ENCODE results near the gene PTPRD.

The PTPRD gene

GRCh38 chr9:8821910-8822666 lies 1790.7 kb downstream of the PTPRD start:
- no peak overlapping the region for H3K27ac ChIP-seq (ENCODE audit: low read depth, low read length)
- H3K36me3 ChIP-seq (ENCODE audit: low read length), result no peaks in the 10 kb centered on the region
- no peak for TF ChIP-seq EZH2phosphoT487 (conservative IDR thresholded peaks at IDR 0.05; ENCODE audit: low read length)
- TF ChIP-seq CTCF (IDR thresholded peaks at IDR 0.05; ENCODE audit: insufficient read depth, low read length, poor library complexity, severe bottlenecking), result no peak
- H3K9ac ChIP-seq (ENCODE audit: low read length), result no peak overlapping the region
- H3K4me2 ChIP-seq (ENCODE audit: low read depth, low read length, poor library complexity, severe bottlenecking), result no peak overlapping the region
- H3K9me3 ChIP-seq (ENCODE audit: insufficient read depth, low read length), result no peaks in the 10 kb centered on the region
- H3K27me3 ChIP-seq (ENCODE audit: low read length), result no peaks in the 10 kb centered on the region
- no peak overlapping the region for H3K4me3 ChIP-seq (ENCODE audit: insufficient read depth, low read length, poor library complexity, severe bottlenecking)
- H3K9me2 ChIP-seq (replicated peaks; ENCODE audit: insufficient read depth, low read length), result no peaks in the 10 kb centered on the region; the same call in 1 of the 2 replicates
- no peaks in the 10 kb centered on the region for H4K20me1 ChIP-seq (ENCODE audit: low read depth, low read length)
- H2AFZ ChIP-seq (ENCODE audit: low read depth, low read length, severe bottlenecking), result no peak overlapping the region
- no peaks in the 10 kb centered on the region for H3F3A ChIP-seq (ENCODE audit: insufficient read depth)
- no peaks in the 10 kb centered on the region for H3K79me2 ChIP-seq (ENCODE audit: insufficient read depth, low read length)

GRCh38 chr9:8817335-8817734 lies 1795.5 kb downstream of the PTPRD start:
- Histone ChIP-seq H4K20me1 (ENCODE audit: low read depth, low read length) (no peaks in the 10 kb centered on the region), H3K9ac (ENCODE audit: low read length) (no peak overlapping the region), H3K79me2 (ENCODE audit: insufficient read depth, low read length) (no peaks in the 10 kb centered on the region), H3K27me3 (ENCODE audit: low read length) (no peaks in the 10 kb centered on the region), H3K9me2 (replicated peaks; ENCODE audit: insufficient read depth, low read length) (no peaks in the 10 kb centered on the region; the same call in 1 of the 2 replicates), H3K27ac (ENCODE audit: low read depth, low read length) (no peak overlapping the region), H3K36me3 (ENCODE audit: low read length) (no peaks in the 10 kb centered on the region), H3K9me3 (ENCODE audit: insufficient read depth, low read length) (no peaks in the 10 kb centered on the region), H3K4me2 (ENCODE audit: low read depth, low read length, poor library complexity, severe bottlenecking) (no peak overlapping the region), H2AFZ (ENCODE audit: low read depth, low read length, severe bottlenecking) (no peak overlapping the region), H3K4me3 (ENCODE audit: insufficient read depth, low read length, poor library complexity, severe bottlenecking) (no peak overlapping the region), H3F3A (ENCODE audit: insufficient read depth) (no peaks in the 10 kb centered on the region)
- TF ChIP-seq CTCF (IDR thresholded peaks at IDR 0.05; ENCODE audit: insufficient read depth, low read length, poor library complexity, severe bottlenecking) (no peak), EZH2phosphoT487 (conservative IDR thresholded peaks at IDR 0.05; ENCODE audit: low read length) (no peak)

GRCh38 chr9:8816361-8816760 lies 1796.4 kb downstream of the PTPRD start:
- no peaks in the 10 kb centered on the region for H3K27me3 ChIP-seq (ENCODE audit: low read length)
- H3F3A ChIP-seq (ENCODE audit: insufficient read depth), result no peaks in the 10 kb centered on the region
- H3K4me2 ChIP-seq (ENCODE audit: low read depth, low read length, poor library complexity, severe bottlenecking), result no peak overlapping the region
- no peak overlapping the region for H3K27ac ChIP-seq (ENCODE audit: low read depth, low read length)
- H3K4me3 ChIP-seq (ENCODE audit: insufficient read depth, low read length, poor library complexity, severe bottlenecking), result no peak overlapping the region
- H4K20me1 ChIP-seq (ENCODE audit: low read depth, low read length), result no peaks in the 10 kb centered on the region
- H2AFZ ChIP-seq (ENCODE audit: low read depth, low read length, severe bottlenecking), result no peak overlapping the region
- H3K36me3 ChIP-seq (ENCODE audit: low read length), result no peaks in the 10 kb centered on the region
- no peaks in the 10 kb centered on the region for H3K79me2 ChIP-seq (ENCODE audit: insufficient read depth, low read length)
- H3K9me3 ChIP-seq (ENCODE audit: insufficient read depth, low read length), result no peaks in the 10 kb centered on the region
- TF ChIP-seq CTCF (IDR thresholded peaks at IDR 0.05; ENCODE audit: insufficient read depth, low read length, poor library complexity, severe bottlenecking) (no peak), EZH2phosphoT487 (conservative IDR thresholded peaks at IDR 0.05; ENCODE audit: low read length) (no peak)
- H3K9me2 ChIP-seq (replicated peaks; ENCODE audit: insufficient read depth, low read length), result no peaks in the 10 kb centered on the region; the same call in 1 of the 2 replicates
- no peak overlapping the region for H3K9ac ChIP-seq (ENCODE audit: low read length)
